Activated T-cell treated with anti-CD3 and anti-CD28 coated beads for 24 hours (primary cell): ENCODE results near the gene FARP1.

ENCODE experiments used
- DNase-seq: peaks from one replicate; pipeline ENCODE4 v3.0.0-alpha.2; 2020; ENCODE audit warnings: low read depth

Gene FARP1

GRCh38 chr13:98480915-98481877, 338.3 kb downstream of the FARP1 start:
- peak; percentile 32 for DNase-seq

- no peak for DNase-seq
These were observed 339.9 kb downstream of the FARP1 start for GRCh38 chr13:98482476-98483444.

GRCh38 chr13:98483601-98484288, 340.9 kb downstream of the FARP1 start:
- DNase-seq = no peak

GRCh38 chr13:98484289-98485219, 341.7 kb downstream of the FARP1 start:
- peak; percentile 50 for DNase-seq

GRCh38 chr13:98485561-98485960, 342.7 kb downstream of the FARP1 start:
- DNase-seq = no peak

- DNase-seq = no peak
These were observed 343.5 kb downstream of the FARP1 start for GRCh38 chr13:98486412-98486811.

- no peak for DNase-seq
These were observed 344.1 kb downstream of the FARP1 start for GRCh38 chr13:98487016-98487415.

GRCh38 chr13:98487522-98487921, 344.6 kb downstream of the FARP1 start:
- DNase-seq = no peak

GRCh38 chr13:98488736-98489135, 345.8 kb downstream of the FARP1 start:
- no peak for DNase-seq

- DNase-seq = no peak
These were observed 346.7 kb downstream of the FARP1 start for GRCh38 chr13:98489446-98490194.

- no peak for DNase-seq
These were observed 347.4 kb downstream of the FARP1 start for GRCh38 chr13:98490195-98490836.

GRCh38 chr13:98490866-98491265, 348.0 kb downstream of the FARP1 start:
- DNase-seq = no peak

GRCh38 chr13:98492335-98493041, 349.6 kb downstream of the FARP1 start:
- DNase-seq = no peak

- no peak for DNase-seq
These were observed 350.3 kb downstream of the FARP1 start for GRCh38 chr13:98493042-98493712.

GRCh38 chr13:98494769-98495168, 351.9 kb downstream of the FARP1 start:
- no peak for DNase-seq

- DNase-seq = no peak
These were observed 353.0 kb downstream of the FARP1 start for GRCh38 chr13:98495627-98496478.

- no peak for DNase-seq
These were observed 353.5 kb downstream of the FARP1 start for GRCh38 chr13:98496479-98496791.

GRCh38 chr13:98496966-98497365, 354.1 kb downstream of the FARP1 start:
- DNase-seq = no peak
